ENCODE data around the gene RAB43. TPM values are rescaled to one million over a fixed set of nuclear protein-coding genes. Genes with fewer than 3 reads are reported as not detected.

RAB43 gene
- total RNA-seq, 1 experiment from 2014 or later = 10.7 TPM

- no peaks in the 10 kb centered on the region for H3K36me3 ChIP-seq
- no peak overlapping the region for H3K4me3 ChIP-seq
- peaks cover 4% of the 10 kb centered on the region for H3K9me3 ChIP-seq
- H3K27me3 ChIP-seq = peaks cover 6% of the 10 kb centered on the region; the same call in 1 of the 2 replicates
- DNase-seq = no peak
These were observed 82.1 kb downstream of the RAB43 start for GRCh38 chr3:129039271-129040038.

- no peaks in the 10 kb centered on the region for H3K36me3 ChIP-seq
- peaks cover 2% of the 10 kb centered on the region; the same call in 1 of the 2 replicates for H3K9me3 ChIP-seq
- no peak for DNase-seq
- H3K27me3 ChIP-seq = 0 out of 2 replicates have a peak, but pooled peaks cover 3% of the 10 kb centered on the region
- no peak overlapping the region for H3K4me3 ChIP-seq
These were observed 83.3 kb downstream of the RAB43 start for GRCh38 chr3:129038121-129038855.

Other genes starting within 250 kb of the RAB43 start
- gene ACAD9, start 242.2 kb downstream of the RAB43 start, total RNA-seq (2014; rRNA removed; shearing (Covaris generic); ENCODE audit: low replicate concordance) = 29.3 and 35.4 TPM in 2 replicates
- not detected in 2 replicates for gene CFAP92, start 127.7 kb downstream of the RAB43 start, total RNA-seq (2014; rRNA removed; shearing (Covaris generic); ENCODE audit: low replicate concordance)
- not detected in 2 replicates for gene EFCC1, start 120.5 kb downstream of the RAB43 start, total RNA-seq (2014; rRNA removed; shearing (Covaris generic); ENCODE audit: low replicate concordance)
- gene GP9, start 61.0 kb downstream of the RAB43 start, total RNA-seq (2014; rRNA removed; shearing (Covaris generic); ENCODE audit: low replicate concordance) = not detected in 2 replicates
- gene ISY1, start 39.3 kb upstream of the RAB43 start, total RNA-seq (2014; rRNA removed; shearing (Covaris generic); ENCODE audit: low replicate concordance) = 64.0 and 107 TPM in 2 replicates
- 344 and 476 TPM in 2 replicates for gene CNBP, start 62.1 kb upstream of the RAB43 start, total RNA-seq (2014; rRNA removed; shearing (Covaris generic); ENCODE audit: low replicate concordance)
- 116 and 146 TPM in 2 replicates for gene COPG1, start 127.8 kb upstream of the RAB43 start, total RNA-seq (2014; rRNA removed; shearing (Covaris generic); ENCODE audit: low replicate concordance)
- gene HMCES, start 157.1 kb upstream of the RAB43 start, total RNA-seq (2014; rRNA removed; shearing (Covaris generic); ENCODE audit: low replicate concordance) = 59.9 and 81.0 TPM in 2 replicates

Data from MG63 (cell line).